K562 (cell line): ENCODE results near the gene GDF9. TPM values are rescaled to one million over a fixed set of nuclear protein-coding genes. Genes with fewer than 3 reads are reported as not detected.

Experiments
- ASH1L ChIP-seq: fragments of 450-650 bp; IDR thresholded peaks from 2 replicates; pipeline ENCODE4 v1.6.1; 2018; ENCODE audit warnings: borderline replicate concordance, mild to moderate bottlenecking, low read depth; ENCODE audit not compliant: partially characterized antibody
- ATF1 ChIP-seq, 2 experiments: fragments of 450-650 bp in 1 of 2; IDR thresholded peaks; 2 replicates each; pipeline ENCODE4 v1.6.1; 2016; ENCODE audit warnings: missing compliant biosample characterization in 1 of 2, missing genetic modification characterization in 1 of 2
- ATF7 ChIP-seq: fragments of 450-650 bp; IDR thresholded peaks from 2 replicates; pipeline ENCODE4 v1.7.1; 2014; ENCODE audit warnings: mild to moderate bottlenecking, moderate library complexity
- CEBPG ChIP-seq, 3 experiments: fragments of 200-800 bp in 1 of 3; sonication (Bioruptor generic) in 1 of 3; sonication (generic) in 1 of 3; formaldehyde crosslinking in 1 of 3; IDR thresholded peaks in 2 of 3; conservative IDR thresholded peaks in 1 of 3; 2 replicates each; pipeline versions ENCODE4 v1.6.1 to v1.8.0; 2016 to 2022; ENCODE audit warnings: missing compliant biosample characterization in 2 of 3, missing genetic modification characterization in 2 of 3, mild to moderate bottlenecking in 1 of 3, missing genetic modification reagents in 1 of 3
- EP300 ChIP-seq: IDR thresholded peaks from 2 replicates; pipeline ENCODE4 v1.6.1; 2012; ENCODE audit warnings: low read length, improper control_type of control experiment
- FOXP1 ChIP-seq: sonication (generic); formaldehyde crosslinking; IDR thresholded peaks from 2 replicates; pipeline ENCODE4 v1.8.0; 2022; ENCODE audit warnings: mild to moderate bottlenecking, missing genetic modification reagents
- IRF2 ChIP-seq: sonication (generic); formaldehyde crosslinking; IDR thresholded peaks from 2 replicates; pipeline ENCODE4 v1.8.1; 2022; ENCODE audit warnings: mild to moderate bottlenecking, missing genetic modification reagents
- KLF10 ChIP-seq: fragments of 250-450 bp; sonication (Bioruptor Pico); IDR thresholded peaks from 2 replicates; pipeline ENCODE4 v1.6.1; 2021; ENCODE audit warnings: matching md5 sums
- KLF16 ChIP-seq: IDR thresholded peaks from 2 replicates; pipeline ENCODE4 v1.6.1; 2016; ENCODE audit warnings: antibody characterized with exemption
- MBD2 ChIP-seq: sonication (generic); IDR thresholded peaks from 2 replicates; pipeline ENCODE4 v1.6.1; 2016; ENCODE audit warnings: low read depth, borderline replicate concordance
- MCM2 ChIP-seq: fragments of 450-650 bp; IDR thresholded peaks from 2 replicates; pipeline ENCODE4 v1.6.1; 2017; ENCODE audit warnings: low read depth, mild to moderate bottlenecking
- NBN ChIP-seq: fragments of 450-650 bp; IDR thresholded peaks from 2 replicates; pipeline ENCODE4 v1.6.1; 2016; ENCODE audit warnings: low read depth, mild to moderate bottlenecking
- NFIC ChIP-seq: fragments of 450-650 bp; IDR thresholded peaks from 2 replicates; pipeline ENCODE4 v1.6.1; 2017; ENCODE audit warnings: mild to moderate bottlenecking, inconsistent platforms
- NR2F6 ChIP-seq: fragments of 450-650 bp; formaldehyde crosslinking; IDR thresholded peaks from 2 replicates; pipeline ENCODE4 v1.4.0; 2020; ENCODE audit warnings: mild to moderate bottlenecking
- PHF20 ChIP-seq: fragments of 450-650 bp; IDR thresholded peaks from 2 replicates; pipeline ENCODE4 v1.6.1; 2018; ENCODE audit not compliant: partially characterized antibody
- RB1 ChIP-seq: fragments of 450-650 bp; IDR thresholded peaks from 2 replicates; pipeline ENCODE4 v1.6.1; 2017; ENCODE audit warnings: low read depth, mild to moderate bottlenecking
- SIN3B ChIP-seq: fragments of 450-650 bp; IDR thresholded peaks from 2 replicates; pipeline ENCODE4 v1.6.1; 2017; ENCODE audit warnings: low read depth, mild to moderate bottlenecking, moderate library complexity
- SIRT6 ChIP-seq: IDR thresholded peaks from one replicate; pipeline ENCODE4 v1.6.1; 2012; ENCODE audit warnings: low read depth, mild to moderate bottlenecking, control low read depth, inconsistent platforms, low read length, moderate library complexity
- SRSF3 ChIP-seq: fragments of 200-400 bp; formaldehyde crosslinking; IDR thresholded peaks from 2 replicates; pipeline ENCODE4 v1.6.1; 2016; ENCODE audit warnings: mild to moderate bottlenecking, low read length, moderate library complexity; ENCODE audit not compliant: insufficient read depth
- TRIM28 ChIP-seq: fragments of 450-650 bp; IDR thresholded peaks from 2 replicates; pipeline ENCODE4 v1.6.1; 2017
- ZBTB17 ChIP-seq: fragments of 450-650 bp; formaldehyde crosslinking; IDR thresholded peaks from 2 replicates; pipeline ENCODE4 v1.4.0; 2020; ENCODE audit warnings: mild to moderate bottlenecking
- ZNF282 ChIP-seq: sonication (generic); formaldehyde crosslinking; IDR thresholded peaks from 2 replicates; pipeline ENCODE4 v1.8.1; 2023; ENCODE audit warnings: missing genetic modification reagents
- ZNF507 ChIP-seq: conservative IDR thresholded peaks from 2 replicates; pipeline ENCODE4 v1.6.1; 2017; ENCODE audit warnings: missing genetic modification characterization, missing compliant biosample characterization
- polyA plus RNA-seq, 8 experiments: library from polyadenylated mRNA; depleted of rRNA in 4 of 8; stranded (reverse) in 5 of 8; unstranded in 3 of 8; fragments of >200 nt; fragmentation: Nextera tagmentation in 2 of 8; fragmentation: Illumina TruSeq in 1 of 8; extraction: Ambion mirVana in 2 of 8; extraction: Trizol in 1 of 8; gene quantifications; 2 replicates each; pipeline versions ENCODE4 v1.2.1 to v1.2.3, GENCODE V29; 2011 to 2014; ENCODE audit warnings: inconsistent platforms in 1 of 8, missing spikeins in 1 of 8
- total RNA-seq, 7 experiments: library from RNA; depleted of rRNA in 6 of 7; stranded (reverse); fragments of >200 nt in 6 of 7; fragmentation: Illumina TruSeq in 2 of 7; extraction: Trizol in 2 of 7; gene quantifications; 2 replicates each; pipeline versions ENCODE4 v1.2.1 to v1.2.3, GENCODE V29; 2011 to 2021; ENCODE audit warnings: low replicate concordance in 1 of 7
- TF ChIP-seq, protein P1 (sequence below): fragments of 250-450 bp; sonication (Bioruptor Pico); IDR thresholded peaks from 2 replicates; pipeline ENCODE4 v1.8.0; 2021; ENCODE audit warnings: mild to moderate bottlenecking, moderate library complexity
- TF ChIP-seq, protein P2 (sequence below): IDR thresholded peaks from 3 replicates; pipeline ENCODE4 v1.6.1; 2011; ENCODE audit warnings: borderline replicate concordance, mild to moderate bottlenecking, moderate library complexity; ENCODE audit not compliant: insufficient read length; ENCODE audit errors: extremely low read depth
- TF ChIP-seq, protein P3 (sequence below): sonication (generic); formaldehyde crosslinking; IDR thresholded peaks from 2 replicates; pipeline ENCODE4 v1.8.0; 2022; ENCODE audit warnings: missing genetic modification reagents, mild to moderate bottlenecking, moderate library complexity, borderline replicate concordance

GDF9 gene
- total and polyA plus RNA-seq, 9 of the 15 experiments (the other 6 are each of a cell fraction or from before 2014, with no cell fraction given): 0.10 to 0.70 (median 0.20) TPM; not detected in 1

DNA sequence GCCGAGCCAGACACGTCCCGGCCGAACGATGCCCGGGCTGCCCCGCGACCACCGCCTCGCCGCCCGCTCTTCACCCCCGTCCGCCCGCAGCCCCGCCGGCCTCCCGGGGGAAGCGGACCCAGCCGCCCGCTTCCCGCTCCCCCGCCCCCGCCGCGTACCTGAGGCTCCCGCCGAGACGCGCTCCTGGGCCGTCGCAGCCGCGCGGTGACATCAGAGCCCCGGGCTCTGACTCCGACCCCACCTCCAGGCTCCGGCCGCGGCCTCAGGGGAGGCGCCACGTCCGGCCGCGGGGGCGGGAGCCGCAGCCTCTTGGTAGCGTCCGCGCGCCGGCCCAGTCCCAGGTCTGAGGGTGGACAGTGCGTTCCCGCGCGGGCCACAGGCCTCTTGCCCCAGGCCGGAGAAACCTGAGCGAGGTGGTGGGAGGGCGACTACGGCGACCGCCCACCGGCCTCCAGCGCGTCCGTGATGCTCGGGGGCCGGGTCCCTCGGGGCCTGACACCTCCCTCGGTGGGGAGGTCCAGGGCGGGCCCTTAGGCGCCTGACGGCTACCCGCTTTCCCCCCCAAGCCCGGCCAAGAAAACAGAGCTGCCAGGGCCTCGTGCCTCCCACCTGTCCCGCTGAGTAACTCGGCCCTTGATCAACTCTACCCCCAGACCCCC is 35.7 kb downstream of the GDF9 start, which contains the start of gene SHROOM1 (continued):
- TF ChIP-seq KLF10 (CRISPR knock-in tag) (no peak), NR2F6 (CRISPR knock-in tag) (no peak), CEBPG (CRISPR knock-in tag; IDR thresholded peaks at IDR 0.05) (no peak), CEBPG (tag; conservative IDR thresholded peaks at IDR 0.05 in 1 of 2, IDR thresholded peaks at IDR 0.05 in 1 of 2) (no peak), ZNF507 (no peak), FOXP1 (CRISPR knock-in tag) (peak; percentile 58; the same call in 1 of the 2 replicates), MCM2 (no peak), ASH1L (no peak), ZBTB17 (peak; percentile 28; the same call in 1 of the 2 replicates), KLF16 (no peak), ATF1 (CRISPR knock-in tag; IDR thresholded peaks at IDR 0.05) (no peak), ATF1 (tag; IDR thresholded peaks at IDR 0.05) (peak; percentile 76), MBD2 (peak; percentile 53; the same call in 1 of the 2 replicates), SIRT6 (no peak), RB1 (peak; percentile 93), TRIM28 (0 out of 2 replicates have a peak, but pooled peaks have one; percentile 21), SIN3B (no peak; the same call in 1 of the 2 replicates), ATF7 (peak; percentile 94), NFIC (no peak), IRF2 (CRISPR knock-in tag) (no peak), NBN (0 out of 2 replicates have a peak, but pooled peaks have one; percentile 31), ZNF282 (CRISPR knock-in tag) (no peak), SRSF3 (no peak), EP300 (no peak), PHF20 (peak; percentile 80)
- TF ChIP-seq, protein P1, sequence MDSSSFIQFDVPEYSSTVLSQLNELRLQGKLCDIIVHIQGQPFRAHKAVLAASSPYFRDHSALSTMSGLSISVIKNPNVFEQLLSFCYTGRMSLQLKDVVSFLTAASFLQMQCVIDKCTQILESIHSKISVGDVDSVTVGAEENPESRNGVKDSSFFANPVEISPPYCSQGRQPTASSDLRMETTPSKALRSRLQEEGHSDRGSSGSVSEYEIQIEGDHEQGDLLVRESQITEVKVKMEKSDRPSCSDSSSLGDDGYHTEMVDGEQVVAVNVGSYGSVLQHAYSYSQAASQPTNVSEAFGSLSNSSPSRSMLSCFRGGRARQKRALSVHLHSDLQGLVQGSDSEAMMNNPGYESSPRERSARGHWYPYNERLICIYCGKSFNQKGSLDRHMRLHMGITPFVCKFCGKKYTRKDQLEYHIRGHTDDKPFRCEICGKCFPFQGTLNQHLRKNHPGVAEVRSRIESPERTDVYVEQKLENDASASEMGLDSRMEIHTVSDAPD (CRISPR knock-in tag): no peak
- TF ChIP-seq, protein P2, sequence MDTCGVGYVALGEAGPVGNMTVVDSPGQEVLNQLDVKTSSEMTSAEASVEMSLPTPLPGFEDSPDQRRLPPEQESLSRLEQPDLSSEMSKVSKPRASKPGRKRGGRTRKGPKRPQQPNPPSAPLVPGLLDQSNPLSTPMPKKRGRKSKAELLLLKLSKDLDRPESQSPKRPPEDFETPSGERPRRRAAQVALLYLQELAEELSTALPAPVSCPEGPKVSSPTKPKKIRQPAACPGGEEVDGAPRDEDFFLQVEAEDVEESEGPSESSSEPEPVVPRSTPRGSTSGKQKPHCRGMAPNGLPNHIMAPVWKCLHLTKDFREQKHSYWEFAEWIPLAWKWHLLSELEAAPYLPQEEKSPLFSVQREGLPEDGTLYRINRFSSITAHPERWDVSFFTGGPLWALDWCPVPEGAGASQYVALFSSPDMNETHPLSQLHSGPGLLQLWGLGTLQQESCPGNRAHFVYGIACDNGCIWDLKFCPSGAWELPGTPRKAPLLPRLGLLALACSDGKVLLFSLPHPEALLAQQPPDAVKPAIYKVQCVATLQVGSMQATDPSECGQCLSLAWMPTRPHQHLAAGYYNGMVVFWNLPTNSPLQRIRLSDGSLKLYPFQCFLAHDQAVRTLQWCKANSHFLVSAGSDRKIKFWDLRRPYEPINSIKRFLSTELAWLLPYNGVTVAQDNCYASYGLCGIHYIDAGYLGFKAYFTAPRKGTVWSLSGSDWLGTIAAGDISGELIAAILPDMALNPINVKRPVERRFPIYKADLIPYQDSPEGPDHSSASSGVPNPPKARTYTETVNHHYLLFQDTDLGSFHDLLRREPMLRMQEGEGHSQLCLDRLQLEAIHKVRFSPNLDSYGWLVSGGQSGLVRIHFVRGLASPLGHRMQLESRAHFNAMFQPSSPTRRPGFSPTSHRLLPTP: no peak
- TF ChIP-seq, protein P3, sequence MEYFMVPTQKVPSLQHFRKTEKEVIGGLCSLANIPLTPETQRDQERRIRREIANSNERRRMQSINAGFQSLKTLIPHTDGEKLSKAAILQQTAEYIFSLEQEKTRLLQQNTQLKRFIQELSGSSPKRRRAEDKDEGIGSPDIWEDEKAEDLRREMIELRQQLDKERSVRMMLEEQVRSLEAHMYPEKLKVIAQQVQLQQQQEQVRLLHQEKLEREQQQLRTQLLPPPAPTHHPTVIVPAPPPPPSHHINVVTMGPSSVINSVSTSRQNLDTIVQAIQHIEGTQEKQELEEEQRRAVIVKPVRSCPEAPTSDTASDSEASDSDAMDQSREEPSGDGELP (CRISPR knock-in tag): 0 out of 2 replicates have a peak, but pooled peaks have one; percentile 9
